ENCODE results near the gene HSPA1B. TPM values are rescaled to one million over a fixed set of nuclear protein-coding genes. Genes with fewer than 3 reads are reported as not detected.
A peak's percentile ranks its signal among the peaks of the same experiment; 100 is the strongest.
"Not testable (repeated sequence)": the region's sequence is repeated elsewhere in the genome, so short reads cannot be mapped to it uniquely, and the experiment has no call there.

The HSPA1B gene
- total RNA-seq, 1 experiment from 2014 or later: 106 TPM

DNA sequence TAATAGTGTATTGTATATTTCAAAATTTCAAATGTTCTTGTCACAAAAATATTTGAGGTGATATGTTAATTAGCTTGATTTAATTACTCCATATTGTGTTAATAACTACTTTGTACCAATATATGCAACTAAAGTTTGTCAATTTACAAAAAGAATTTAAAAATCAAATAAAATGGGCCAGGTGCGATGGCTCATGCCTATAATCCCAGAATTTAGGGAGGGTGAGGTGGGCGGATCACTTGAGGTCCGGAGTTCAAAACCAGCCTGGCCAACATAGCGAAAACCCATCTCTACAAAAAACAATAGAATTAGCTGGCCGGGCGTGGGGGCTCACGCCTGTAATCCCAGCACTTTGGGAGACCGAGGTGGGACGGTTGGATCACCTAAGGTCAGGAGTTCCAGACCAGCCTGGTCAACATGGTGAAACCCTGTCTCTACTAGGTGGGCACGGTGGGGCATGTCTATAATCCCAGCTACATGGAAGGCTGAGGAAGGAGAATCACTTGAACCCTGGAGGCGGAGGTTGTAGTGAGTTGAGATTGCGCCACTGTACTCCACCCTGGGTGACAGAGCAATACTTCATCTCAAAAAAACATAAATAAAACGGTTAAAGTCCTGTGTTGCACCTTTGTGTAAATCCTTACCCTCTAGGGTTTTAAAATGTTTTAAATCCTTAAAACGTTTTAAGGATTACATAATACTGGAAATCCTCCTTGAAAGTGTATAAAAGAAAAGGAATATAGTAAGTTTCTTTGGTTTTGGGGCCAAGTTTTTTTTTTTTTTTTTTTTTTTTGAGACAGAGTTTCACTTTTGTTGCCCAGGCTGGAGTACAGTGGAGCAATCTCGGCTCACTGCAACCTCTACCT, 4.0 kb downstream of the HSPA1B start:
- H3K4me1 ChIP-seq: no peaks in the 10 kb centered on the region; the same call in 1 of the 2 replicates
- no peaks in the 10 kb centered on the region for H3K9me3 ChIP-seq (replicated peaks)
- DNase-seq: no peak
- H3K36me3 ChIP-seq: peaks cover 8% of the 10 kb centered on the region
- no peaks in the 10 kb centered on the region for H3K27me3 ChIP-seq
- no peak overlapping the region for H3K4me3 ChIP-seq
- no peak overlapping the region for H3K27ac ChIP-seq

DNA sequence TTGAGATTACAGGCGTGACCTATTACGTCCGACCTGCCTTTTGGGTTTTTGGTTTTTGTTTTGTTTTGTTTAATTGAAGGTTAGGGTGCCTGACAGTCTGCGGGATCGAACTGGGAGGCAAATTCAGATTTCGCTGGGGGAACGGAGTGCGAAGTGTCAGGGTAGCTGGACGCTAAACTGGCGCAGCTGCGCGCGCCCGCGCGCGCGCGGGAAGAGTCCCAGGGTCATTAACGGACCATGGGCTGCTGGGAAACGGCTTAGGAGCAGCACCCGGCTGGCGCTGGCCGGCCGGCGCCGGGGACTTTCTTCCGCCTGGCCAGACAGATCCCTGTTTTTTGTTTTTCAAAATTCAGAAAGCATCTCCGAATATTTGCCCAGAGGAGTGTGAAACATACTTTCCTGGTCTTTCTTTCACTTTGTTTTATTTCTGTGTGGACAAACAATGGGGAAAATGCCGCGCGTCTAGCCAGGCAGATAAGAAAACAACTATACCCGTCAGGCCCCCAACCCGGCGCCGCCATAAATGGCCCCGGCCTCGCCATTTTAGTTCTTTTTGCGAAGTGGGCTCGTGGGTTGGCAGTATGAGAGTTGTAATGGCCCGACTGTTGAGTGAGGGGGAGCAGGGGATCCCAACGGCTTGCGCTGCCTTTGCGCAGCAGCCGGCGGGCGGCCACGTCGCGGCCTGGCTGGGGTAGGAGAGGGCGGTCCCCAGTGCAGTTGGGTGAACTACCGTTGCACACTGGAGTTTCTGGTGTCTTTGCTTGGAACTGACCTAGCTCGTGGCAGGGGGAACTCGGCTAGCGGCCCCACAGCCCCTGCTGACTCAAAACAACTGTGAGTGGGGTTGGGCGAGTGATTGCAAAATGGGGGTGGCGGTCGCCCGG, 7.1 kb downstream of the HSPA1B start:
- Histone ChIP-seq H3K27ac (peak overlapping the region; percentile 98), H3K36me3 (peaks cover 38% of the 10 kb centered on the region), H3K4me1 (peaks cover 9% of the 10 kb centered on the region), H3K4me3 (peak overlapping the region; percentile 93), H3K27me3 (no peaks in the 10 kb centered on the region), H3K9me3 (replicated peaks) (no peaks in the 10 kb centered on the region)
- peak; percentile 92 to 94 for DNase-seq

DNA sequence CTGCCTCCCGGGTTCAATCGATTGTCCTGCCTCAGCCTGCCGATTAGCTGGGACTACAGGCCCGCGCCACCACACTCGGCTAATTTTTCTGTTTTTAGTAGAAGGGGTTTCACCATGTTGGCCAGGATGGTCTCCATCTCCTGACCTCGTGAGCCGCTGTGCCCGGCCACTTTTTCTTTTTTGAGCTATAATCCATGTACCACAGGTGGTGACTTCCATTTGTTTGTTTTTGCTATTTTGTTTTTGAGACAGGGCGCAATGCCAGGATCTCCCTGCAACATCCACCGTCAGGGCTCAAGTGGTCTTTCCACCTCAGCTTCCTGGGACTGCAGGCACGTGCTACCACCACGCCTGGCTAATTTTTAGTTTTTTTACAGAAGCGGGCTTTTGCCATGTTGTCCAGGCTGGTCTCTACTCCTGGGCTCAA, 8.5 kb downstream of the HSPA1B start:
- Histone ChIP-seq H3K36me3 (peaks cover 51% of the 10 kb centered on the region), H3K4me1 (peaks cover 9% of the 10 kb centered on the region), H3K27me3 (no peaks in the 10 kb centered on the region), H3K4me3 (peak overlapping the region; percentile 93), H3K27ac (peak overlapping the region; percentile 14; the same call in 1 of the 2 replicates), H3K9me3 (replicated peaks) (no peaks in the 10 kb centered on the region)
- DNase-seq: no peak

DNA sequence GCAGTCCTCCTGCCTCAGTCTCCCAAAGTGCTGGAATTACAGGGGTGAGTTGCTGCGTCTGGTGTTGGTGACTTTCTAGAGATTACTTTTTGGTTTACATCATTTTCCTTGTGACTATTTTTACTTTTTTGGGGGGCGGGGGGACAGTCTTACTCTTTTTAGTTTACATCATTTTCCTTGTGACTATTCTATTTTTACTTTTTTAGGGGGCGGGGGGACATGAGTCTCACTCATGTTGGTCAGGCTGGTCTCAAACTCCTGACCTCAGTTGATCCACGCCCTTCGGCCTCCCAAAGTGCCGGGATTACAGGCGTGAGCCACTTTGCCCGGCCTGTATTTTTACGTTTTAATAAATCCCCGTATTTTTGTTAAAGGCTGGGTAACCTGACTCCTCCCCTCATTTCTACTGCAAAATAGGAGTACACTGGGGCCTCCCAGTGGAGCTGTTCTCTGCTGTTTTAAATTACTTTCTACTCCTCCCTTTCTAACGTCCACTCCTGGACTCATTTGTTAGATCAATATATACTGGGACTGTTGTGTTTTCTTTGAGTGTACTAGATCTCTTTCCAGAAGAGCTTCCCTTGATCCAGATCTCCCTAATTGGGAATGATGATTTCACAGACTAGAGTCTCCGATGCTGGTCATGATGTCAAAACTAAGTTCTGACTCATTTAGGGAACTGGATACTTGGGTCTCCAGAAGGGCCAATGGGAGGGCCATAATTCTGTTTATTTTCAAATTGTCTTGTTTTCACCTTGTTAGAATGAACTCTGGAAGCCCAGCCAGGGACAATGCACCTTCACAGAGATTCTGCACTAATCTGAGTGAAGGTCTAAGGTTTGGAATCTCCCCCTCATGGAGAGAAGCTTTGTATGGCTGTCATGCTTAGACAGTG, 9.2 kb downstream of the HSPA1B start:
- no peak for DNase-seq
- Histone ChIP-seq H3K27ac (no peak overlapping the region; the same call in 1 of the 2 replicates), H3K9me3 (replicated peaks) (no peaks in the 10 kb centered on the region), H3K27me3 (no peaks in the 10 kb centered on the region), H3K4me3 (peak overlapping the region; percentile 93), H3K36me3 (peaks cover 51% of the 10 kb centered on the region), H3K4me1 (peaks cover 9% of the 10 kb centered on the region)

DNA sequence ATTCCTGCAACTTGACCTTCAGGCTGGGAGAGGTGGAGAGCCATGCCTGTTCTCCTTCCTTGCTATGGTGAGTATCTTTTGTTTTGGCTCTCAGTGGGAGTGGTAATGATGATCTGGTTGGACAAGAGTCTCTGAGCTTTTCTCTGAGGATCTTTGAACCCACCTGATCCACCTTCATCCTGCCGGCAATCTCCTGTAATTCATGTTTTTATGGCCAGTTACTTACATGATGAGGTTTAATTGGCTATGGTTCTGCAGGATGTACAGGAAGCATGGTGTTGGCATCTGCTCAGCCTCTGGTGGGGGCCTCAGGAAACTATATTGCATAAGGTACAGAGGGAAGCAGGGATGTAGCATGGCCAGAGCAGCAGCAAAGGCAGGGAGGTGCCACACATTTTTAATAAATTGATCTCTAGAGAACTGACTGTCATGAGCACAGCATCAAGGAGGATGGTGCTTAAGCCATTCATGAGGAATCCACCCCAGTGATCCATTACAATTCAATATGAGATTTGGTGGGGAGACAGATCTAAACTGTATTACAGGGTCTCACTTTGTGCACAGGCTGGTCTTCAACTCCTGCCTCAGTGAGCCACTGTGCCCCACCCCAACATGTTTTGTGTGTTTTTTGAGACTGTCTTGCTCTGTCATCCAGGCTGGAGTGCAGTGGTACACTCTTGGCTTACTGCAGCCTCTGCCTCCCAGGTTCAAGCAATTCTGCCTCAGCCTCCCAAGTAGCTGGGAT, 10.0 kb downstream of the HSPA1B start:
- Histone ChIP-seq H3K27ac (no peak overlapping the region), H3K4me1 (peaks cover 9% of the 10 kb centered on the region)

DNA sequence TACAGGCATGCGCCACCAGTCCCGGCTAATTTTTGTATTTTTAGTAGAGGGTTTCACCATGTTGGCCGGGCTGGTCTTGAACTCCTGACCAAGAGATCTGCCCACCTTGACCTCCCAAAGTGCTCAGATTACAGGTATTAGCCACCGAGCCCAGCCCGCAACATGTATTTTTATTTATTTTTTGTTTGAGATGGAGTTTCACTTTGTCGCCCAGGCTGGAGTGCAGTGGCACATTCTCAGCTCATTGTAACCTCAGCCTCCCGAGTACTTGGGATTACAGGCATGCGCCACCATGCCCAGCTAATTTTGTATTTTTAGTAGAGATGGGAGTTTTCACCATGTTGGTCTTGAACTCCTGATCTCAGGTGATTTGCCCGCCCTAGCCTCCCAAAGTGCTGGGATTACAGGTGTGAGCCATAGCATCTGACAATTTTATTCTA, 10.6 kb downstream of the HSPA1B start:
- H3K27ac ChIP-seq; H3K9me3 ChIP-seq (replicated peaks); DNase-seq; H3K4me1 ChIP-seq; H3K27me3 ChIP-seq; H3K4me3 ChIP-seq: not testable (repeated sequence)
- H3K36me3 ChIP-seq: peaks cover 51% of the 10 kb centered on the region

More for the DNA sequence above, 10.0 kb downstream of the HSPA1B start:
- DNase-seq: no peak
- Histone ChIP-seq H3K4me3 (peak overlapping the region; percentile 93), H3K27me3 (no peaks in the 10 kb centered on the region), H3K9me3 (replicated peaks) (no peaks in the 10 kb centered on the region), H3K36me3 (peaks cover 51% of the 10 kb centered on the region)

DNA sequence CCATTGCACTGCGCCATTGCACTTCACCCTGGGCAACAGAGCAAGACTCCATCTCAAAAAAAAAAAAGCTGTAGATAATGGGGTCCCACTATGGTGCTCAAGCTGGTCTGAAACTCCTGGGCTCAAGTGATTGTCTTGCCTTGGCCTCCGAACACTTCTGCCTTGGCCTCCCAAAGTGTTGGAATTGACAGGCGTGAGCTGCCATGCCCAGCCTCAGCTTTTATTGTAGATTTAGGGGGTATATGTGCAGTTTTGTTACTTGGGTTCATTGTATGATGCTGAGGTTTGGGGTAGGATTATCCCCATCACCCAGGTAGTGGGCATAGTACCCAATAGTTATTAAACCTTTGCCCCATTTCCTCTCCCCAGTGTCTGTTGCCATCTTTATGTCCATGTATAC, 11.4 kb downstream of the HSPA1B start:
- DNase-seq: no peak
- H3K27ac ChIP-seq: no peak overlapping the region
- no peak overlapping the region for H3K4me3 ChIP-seq
- no peaks in the 10 kb centered on the region for H3K9me3 ChIP-seq (replicated peaks)
- peaks cover 9% of the 10 kb centered on the region for H3K4me1 ChIP-seq
- peaks cover 51% of the 10 kb centered on the region for H3K36me3 ChIP-seq
- no peaks in the 10 kb centered on the region for H3K27me3 ChIP-seq

DNA sequence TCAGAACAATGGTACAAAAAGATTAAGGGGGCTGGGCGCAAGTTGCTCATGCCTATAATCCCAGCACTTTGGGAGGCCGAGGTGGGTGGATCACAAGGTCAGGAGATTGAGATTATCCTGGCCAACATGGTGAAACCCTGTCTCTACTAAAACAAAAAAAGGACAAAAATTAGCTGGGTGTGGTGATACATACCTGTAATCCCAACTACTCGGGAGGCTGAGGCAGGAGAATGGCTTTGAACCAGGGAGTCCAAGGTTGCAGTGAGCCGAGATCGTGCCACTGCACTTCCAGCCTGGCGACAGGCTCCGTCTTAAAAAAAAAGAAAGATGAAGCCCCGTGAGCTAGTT, 12.2 kb downstream of the HSPA1B start:
- H3K4me1 ChIP-seq; H3K4me3 ChIP-seq; H3K27ac ChIP-seq; H3K9me3 ChIP-seq (replicated peaks); H3K27me3 ChIP-seq; DNase-seq: not testable (repeated sequence)
- H3K36me3 ChIP-seq: peaks cover 51% of the 10 kb centered on the region

DNA sequence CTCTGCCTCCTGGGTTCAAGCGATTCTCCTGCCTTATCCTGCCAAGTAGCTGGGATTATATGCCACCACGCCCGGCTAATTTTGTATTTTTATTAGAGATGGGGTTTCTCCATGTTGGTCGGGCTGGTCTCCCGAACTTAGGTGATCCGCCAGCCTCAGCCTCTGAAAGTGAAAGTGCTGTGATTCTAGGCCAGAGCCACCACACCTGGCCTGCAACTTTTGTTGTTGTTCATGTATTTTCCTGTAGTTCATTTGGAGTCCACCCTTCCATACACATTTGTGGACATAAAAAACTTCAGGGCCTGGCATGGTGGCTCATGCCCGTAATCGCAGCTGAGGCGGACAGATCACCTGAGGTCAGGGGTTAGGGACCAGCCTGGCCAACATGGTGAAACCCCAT, 14.5 kb downstream of the HSPA1B start:
- peaks cover 39% of the 10 kb centered on the region for H3K36me3 ChIP-seq
- H3K9me3 ChIP-seq (replicated peaks): no peaks in the 10 kb centered on the region
- no peak for DNase-seq
- H3K4me3 ChIP-seq: no peak overlapping the region
- no peak overlapping the region for H3K27ac ChIP-seq
- no peaks in the 10 kb centered on the region for H3K27me3 ChIP-seq
- H3K4me1 ChIP-seq: peaks cover 5% of the 10 kb centered on the region

DNA sequence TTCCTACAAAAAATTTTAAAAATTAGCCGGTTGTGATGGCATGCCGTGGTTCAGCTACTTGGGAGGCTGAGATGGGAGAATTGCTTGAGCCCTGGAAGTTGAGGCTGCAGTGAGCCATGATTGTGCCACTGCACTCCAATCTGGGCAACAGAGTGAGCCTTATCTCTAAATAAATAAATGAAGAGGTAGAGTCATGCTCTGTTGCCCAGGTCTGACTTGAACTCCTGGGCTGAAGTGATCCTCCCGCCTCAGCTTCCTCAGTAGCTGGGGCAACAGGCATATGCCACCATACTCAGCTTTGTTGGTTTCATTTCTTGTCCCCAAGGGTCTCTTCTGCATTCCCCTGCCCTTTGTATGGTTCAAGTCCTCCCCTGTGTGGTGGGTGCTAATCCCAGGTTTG, 17.0 kb downstream of the HSPA1B start:
- Histone ChIP-seq H3K36me3 (peaks cover 14% of the 10 kb centered on the region), H3K9me3 (replicated peaks) (no peaks in the 10 kb centered on the region), H3K27ac (no peak overlapping the region), H3K4me3 (no peak overlapping the region), H3K4me1 (no peaks in the 10 kb centered on the region), H3K27me3 (no peaks in the 10 kb centered on the region)
- no peak for DNase-seq

DNA sequence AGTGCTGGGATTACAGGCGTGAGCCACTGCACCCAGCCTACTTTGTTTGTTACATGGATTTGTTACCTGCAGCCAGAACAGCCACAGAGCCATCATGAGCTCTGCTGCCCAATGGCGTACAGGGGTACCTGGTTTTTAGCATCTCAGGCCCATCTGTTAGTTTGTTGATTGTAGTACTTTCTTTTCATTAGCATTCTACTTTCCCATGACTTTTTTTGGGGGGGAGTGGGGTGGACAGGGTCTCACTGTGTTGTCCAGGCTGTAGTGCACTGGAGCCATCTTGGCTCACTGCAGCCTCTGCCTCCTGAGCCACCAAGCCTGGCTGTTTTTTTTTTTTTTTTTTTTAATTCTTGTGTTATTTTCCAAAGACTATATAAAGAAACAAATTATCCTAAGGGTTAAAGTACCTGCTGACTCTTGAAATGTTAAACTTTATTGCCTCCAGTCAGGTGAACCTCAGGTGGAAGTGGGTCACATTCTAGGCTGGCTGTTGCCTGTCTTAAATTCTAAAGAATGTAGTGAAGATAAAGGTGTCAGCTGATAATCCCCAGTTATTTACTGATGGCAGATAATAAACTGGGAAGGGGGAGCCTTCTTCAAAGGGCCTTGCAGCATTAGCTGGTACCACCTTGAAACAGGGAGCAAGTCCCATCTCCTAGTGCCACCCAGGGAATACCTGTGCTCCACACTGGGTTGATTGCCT, 19.9 kb downstream of the HSPA1B start:
- Histone ChIP-seq H3K27ac (no peak overlapping the region), H3K36me3 (no peaks in the 10 kb centered on the region), H3K4me3 (no peak overlapping the region), H3K9me3 (replicated peaks) (no peaks in the 10 kb centered on the region), H3K4me1 (no peaks in the 10 kb centered on the region), H3K27me3 (no peaks in the 10 kb centered on the region)
- no peak for DNase-seq

DNA sequence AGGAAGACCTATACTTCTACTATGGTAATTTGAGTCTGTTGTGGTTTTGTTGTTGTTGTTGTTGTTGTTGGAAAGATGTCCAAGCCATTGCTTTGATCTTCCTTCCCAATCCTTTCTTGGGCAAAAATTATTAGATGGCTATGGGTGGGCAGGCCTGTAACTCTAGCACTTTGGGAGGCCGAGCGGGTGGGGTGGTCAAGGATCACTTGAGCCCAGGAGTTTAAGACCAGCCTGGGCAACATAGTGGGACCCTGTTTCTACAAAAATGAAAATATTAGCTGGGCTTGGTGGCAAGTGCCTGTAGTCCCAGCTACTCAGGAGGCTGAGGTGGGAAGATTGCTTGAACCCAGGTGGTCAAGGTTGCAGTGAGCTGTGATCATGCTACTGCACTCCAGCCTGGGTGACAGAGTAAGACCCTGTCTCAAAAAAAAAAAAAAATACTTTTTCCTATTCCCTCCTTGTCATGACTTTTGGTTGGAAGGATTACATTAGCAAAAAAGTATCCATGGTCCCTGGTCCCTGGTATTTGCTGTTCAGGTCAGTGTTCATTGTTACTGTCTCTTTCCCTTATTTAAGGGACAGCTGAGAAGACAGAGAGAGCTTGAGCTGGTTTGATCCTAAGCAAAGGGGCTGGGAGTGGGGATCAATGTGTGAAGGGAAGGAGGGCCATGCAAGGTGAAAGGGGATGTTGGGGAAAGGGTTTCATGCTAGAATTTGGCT, 23.4 kb downstream of the HSPA1B start:
- no peaks in the 10 kb centered on the region for H3K4me1 ChIP-seq
- no peaks in the 10 kb centered on the region for H3K27me3 ChIP-seq
- no peak for DNase-seq
- H3K4me3 ChIP-seq: no peak overlapping the region
- H3K9me3 ChIP-seq (replicated peaks): no peaks in the 10 kb centered on the region
- H3K27ac ChIP-seq: no peak overlapping the region
- H3K36me3 ChIP-seq: no peaks in the 10 kb centered on the region

DNA sequence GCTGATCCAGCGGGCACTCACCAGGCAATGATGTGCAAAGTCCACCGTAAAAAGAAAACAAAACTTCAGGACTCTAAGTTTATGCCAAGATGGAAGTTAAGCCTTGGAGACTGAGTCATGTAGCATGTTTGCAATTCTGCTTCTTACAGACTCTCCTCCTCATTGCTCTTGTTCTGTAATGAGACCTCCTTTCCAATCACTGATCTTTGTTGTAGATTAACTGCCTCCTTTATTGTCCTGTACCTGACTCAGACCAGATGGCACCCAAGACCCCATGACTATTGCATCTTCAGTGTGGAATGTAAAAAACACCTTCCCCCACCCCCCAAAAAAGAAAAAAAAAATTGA, 23.9 kb downstream of the HSPA1B start:
- H3K27ac ChIP-seq: no peak overlapping the region

More for the DNA sequence above, 23.9 kb downstream of the HSPA1B start:
- Histone ChIP-seq H3K4me1 (no peaks in the 10 kb centered on the region), H3K36me3 (no peaks in the 10 kb centered on the region), H3K27me3 (no peaks in the 10 kb centered on the region), H3K9me3 (replicated peaks) (no peaks in the 10 kb centered on the region), H3K4me3 (no peak overlapping the region)
- DNase-seq: no peak

All from SJCRH30 (cell line).